Thyroid gland (tissue), 4 donors: ENCODE data around the gene NUDT14.

Experiments used
- CTCF ChIP-seq, 6 experiments: fragments of 200-600 bp in 3 of 6; fragments of 450-650 bp in 3 of 6; sonication (generic) in 3 of 6; IDR thresholded peaks; one replicate each; pipeline ENCODE4 v1.5.1; 2016 to 2019; ENCODE audit warnings: antibody characterized with exemption in 6 of 6, mild to moderate bottlenecking in 2 of 6, inconsistent platforms in 1 of 6, moderate library complexity in 1 of 6
- POLR2A ChIP-seq, 2 donors: fragments of 450-650 bp; IDR thresholded peaks; one replicate each; pipeline ENCODE4 v1.6.1; 2017; ENCODE audit warnings: antibody characterized with exemption in 2 of 2, mild to moderate bottlenecking in 2 of 2, moderate library complexity in 1 of 2

GRCh38 chr14:105149146-105149781 is 31.8 kb downstream of the NUDT14 start:
- TF ChIP-seq CTCF (IDR thresholded peaks at IDR 0.05) (no peak), POLR2A (IDR thresholded peaks at IDR 0.05) (no peak)
